Karpas-422 (cell line): Measurements from ENCODE around the gene SAPCD1. TPM values are rescaled to one million over a fixed set of nuclear protein-coding genes. Genes with fewer than 3 reads are reported as not detected.
"Not testable (repeated sequence)": the region's sequence is repeated elsewhere in the genome, so short reads cannot be mapped to it uniquely, and the experiment has no call there.

Source experiments
- DNase-seq: peaks from one replicate; pipeline ENCODE4 v3.0.0-alpha.2; 2015
- H2AFZ ChIP-seq: fragments of 200-600 bp; sonication (generic); 2 replicates; pipeline ENCODE4 v1.6.1; 2014; ENCODE audit warnings: antibody characterized with exemption, low read length, mixed read lengths
- H3K27ac ChIP-seq: fragments of 200-600 bp; sonication (generic); 2 replicates; pipeline ENCODE4 v1.5.1; 2014; ENCODE audit warnings: mild to moderate bottlenecking, low read length, moderate library complexity
- H3K27me3 ChIP-seq: fragments of 200-600 bp; sonication (generic); 2 replicates; pipeline ENCODE4 v1.6.1; 2014; ENCODE audit warnings: low read length, mixed read lengths
- H3K36me3 ChIP-seq: fragments of 200-600 bp; sonication (generic); 2 replicates; pipeline ENCODE4 v1.6.1; 2014; ENCODE audit warnings: low read length, mixed read lengths; ENCODE audit not compliant: insufficient read depth
- H3K4me1 ChIP-seq: fragments of 200-600 bp; sonication (generic); 2 replicates; pipeline ENCODE4 v1.6.1; 2014; ENCODE audit warnings: mild to moderate bottlenecking, low read length, mixed read lengths
- H3K4me2 ChIP-seq: fragments of 200-600 bp; sonication (generic); 2 replicates; pipeline ENCODE4 v1.6.1; 2014; ENCODE audit warnings: low read length, low read depth, mild to moderate bottlenecking; ENCODE audit not compliant: poor library complexity, severe bottlenecking
- H3K4me3 ChIP-seq: fragments of 200-600 bp; sonication (generic); 2 replicates; pipeline ENCODE4 v1.5.1; 2014; ENCODE audit warnings: mild to moderate bottlenecking, antibody characterized with exemption, low read length, mixed read lengths
- H3K79me2 ChIP-seq: fragments of 200-600 bp; sonication (generic); 2 replicates; pipeline ENCODE4 v1.6.1; 2014; ENCODE audit warnings: mild to moderate bottlenecking, low read length, mixed read lengths
- H3K9ac ChIP-seq: fragments of 200-600 bp; sonication (generic); 2 replicates; pipeline ENCODE4 v1.6.0; 2014; ENCODE audit warnings: low read length
- H3K9me2 ChIP-seq: fragments of 200-600 bp; sonication (generic), shearing (Covaris generic); replicated peaks from 2 replicates; pipeline ENCODE4 v1.6.0; 2014; ENCODE audit warnings: mild to moderate bottlenecking, low read length, moderate library complexity; ENCODE audit not compliant: insufficient read depth
- H3K9me3 ChIP-seq: fragments of 300-700, 200-600 bp; sonication (generic); 2 replicates; pipeline ENCODE4 v1.6.1; 2014; ENCODE audit warnings: low read length, mixed read lengths
- H4K20me1 ChIP-seq: fragments of 200-600 bp; sonication (generic); 2 replicates; pipeline ENCODE4 v1.6.1; 2014; ENCODE audit warnings: mild to moderate bottlenecking, antibody characterized with exemption, low read length, low read depth; ENCODE audit not compliant: insufficient read depth
- total RNA-seq: library from RNA; depleted of rRNA; stranded (reverse); fragments of >200 nt; shearing (Covaris generic); gene quantifications from 2 replicates; pipeline ENCODE4 v1.2.3, GENCODE V29; 2014; ENCODE audit warnings: low replicate concordance

Gene SAPCD1
- total RNA-seq, 1 experiment from 2014 or later: 1.8 TPM

DNA sequence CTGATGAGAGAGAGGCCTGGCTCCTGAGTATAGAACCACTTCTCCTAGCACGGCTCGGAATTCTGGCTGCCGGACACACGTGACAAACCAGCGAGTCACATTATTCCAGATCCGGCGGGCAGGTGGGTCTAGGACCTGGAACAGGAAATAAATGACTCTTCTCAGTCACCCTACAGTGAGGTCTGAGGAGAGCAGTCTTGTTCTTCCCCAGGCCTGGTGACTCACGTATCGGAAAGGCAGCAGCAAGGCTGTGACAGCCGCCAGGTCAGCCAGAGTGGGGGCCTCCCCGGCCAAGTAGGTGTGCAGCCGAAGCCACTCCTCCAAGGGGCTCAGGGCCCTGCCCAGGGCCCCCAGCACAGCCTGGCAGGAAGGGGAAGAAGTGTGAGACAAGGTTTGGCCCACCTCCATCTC, 30.3 kb downstream of the SAPCD1 start:
- peaks cover 14% of the 10 kb centered on the region; the same call in 1 of the 2 replicates for H3K36me3 ChIP-seq
- DNase-seq: no peak
- no peak overlapping the region for H2AFZ ChIP-seq

DNA sequence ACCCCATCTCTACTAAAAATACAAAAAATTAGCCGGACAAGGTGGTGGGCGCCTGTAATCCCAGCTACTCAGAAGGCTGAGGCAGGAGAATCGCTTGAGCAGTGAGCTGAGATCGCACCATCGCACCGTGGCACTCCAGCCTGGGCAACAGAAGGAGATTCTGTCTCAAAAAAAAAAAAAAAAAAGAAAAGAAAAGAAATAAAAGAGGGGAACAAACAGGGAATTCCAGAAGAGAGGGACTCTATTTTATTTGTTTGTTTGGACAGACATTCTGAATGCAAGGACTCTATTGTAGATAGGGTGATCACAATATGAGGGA, 31.4 kb downstream of the SAPCD1 start:
- Histone ChIP-seq H3K4me3 (peak overlapping the region; percentile 95), H3K79me2 (peaks cover 38% of the 10 kb centered on the region), H3K9ac (peak overlapping the region; percentile 98), H3K4me1 (peaks cover 43% of the 10 kb centered on the region), H3K4me2 (peak overlapping the region; percentile 80), H3K27ac (peak overlapping the region; percentile 73), H3K36me3 (peaks cover 13% of the 10 kb centered on the region; the same call in 1 of the 2 replicates)
- not testable (repeated sequence) for H4K20me1 ChIP-seq, H3K9me3 ChIP-seq, H3K9me2 ChIP-seq, DNase-seq, H3K27me3 ChIP-seq, H2AFZ ChIP-seq

More for the DNA sequence above, 30.3 kb downstream of the SAPCD1 start:
- no peak overlapping the region for H3K4me3 ChIP-seq
- H3K9me3 ChIP-seq: no peaks in the 10 kb centered on the region
- H3K27ac ChIP-seq: no peak overlapping the region
- H3K9ac ChIP-seq: no peak overlapping the region; the same call in 1 of the 2 replicates
- H3K4me1 ChIP-seq: peaks cover 44% of the 10 kb centered on the region
- H3K79me2 ChIP-seq: peaks cover 38% of the 10 kb centered on the region
- H4K20me1 ChIP-seq: no peaks in the 10 kb centered on the region
- H3K4me2 ChIP-seq: no peak overlapping the region
- H3K9me2 ChIP-seq: no peaks in the 10 kb centered on the region
- H3K27me3 ChIP-seq: no peaks in the 10 kb centered on the region

DNA sequence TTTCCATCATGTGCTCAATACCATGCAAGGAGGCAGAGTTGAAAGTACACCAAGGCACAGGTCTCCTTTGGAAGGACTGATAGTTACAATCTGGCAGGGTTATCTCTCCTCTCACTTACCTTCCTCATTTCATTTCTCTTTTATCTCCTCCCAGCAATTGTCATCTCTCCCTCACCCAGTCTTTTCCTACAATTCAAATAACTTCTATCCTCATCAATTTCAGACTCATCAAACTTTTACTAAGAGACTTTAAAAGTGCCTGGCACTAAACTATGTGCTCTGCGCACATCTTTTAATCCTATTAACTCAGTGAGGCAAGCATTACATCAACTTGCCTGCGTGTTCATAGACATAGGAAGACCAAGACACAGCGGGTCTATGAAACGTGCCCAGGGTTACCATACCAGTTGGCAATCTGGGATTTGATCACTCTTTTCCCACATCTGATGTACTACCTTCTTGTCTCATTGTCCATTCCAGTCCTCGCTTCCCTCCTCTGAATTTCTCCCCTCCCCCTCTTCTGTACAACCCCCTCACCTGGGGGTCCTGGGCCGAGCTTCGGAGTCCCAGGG, 31.9 kb downstream of the SAPCD1 start:
- Histone ChIP-seq H3K4me3 (peak overlapping the region; percentile 95), H3K9me3 (no peaks in the 10 kb centered on the region), H3K9ac (peak overlapping the region; percentile 98), H3K79me2 (peaks cover 33% of the 10 kb centered on the region), H3K36me3 (peaks cover 9% of the 10 kb centered on the region; the same call in 1 of the 2 replicates), H3K9me2 (no peaks in the 10 kb centered on the region), H3K27ac (peak overlapping the region; percentile 73), H2AFZ (0 out of 2 replicates have a peak overlapping the region, but pooled peaks have one; percentile 7), H3K4me2 (peak overlapping the region; percentile 80), H4K20me1 (no peaks in the 10 kb centered on the region), H3K27me3 (no peaks in the 10 kb centered on the region), H3K4me1 (peaks cover 38% of the 10 kb centered on the region)
- peak; percentile 66 for DNase-seq

DNA sequence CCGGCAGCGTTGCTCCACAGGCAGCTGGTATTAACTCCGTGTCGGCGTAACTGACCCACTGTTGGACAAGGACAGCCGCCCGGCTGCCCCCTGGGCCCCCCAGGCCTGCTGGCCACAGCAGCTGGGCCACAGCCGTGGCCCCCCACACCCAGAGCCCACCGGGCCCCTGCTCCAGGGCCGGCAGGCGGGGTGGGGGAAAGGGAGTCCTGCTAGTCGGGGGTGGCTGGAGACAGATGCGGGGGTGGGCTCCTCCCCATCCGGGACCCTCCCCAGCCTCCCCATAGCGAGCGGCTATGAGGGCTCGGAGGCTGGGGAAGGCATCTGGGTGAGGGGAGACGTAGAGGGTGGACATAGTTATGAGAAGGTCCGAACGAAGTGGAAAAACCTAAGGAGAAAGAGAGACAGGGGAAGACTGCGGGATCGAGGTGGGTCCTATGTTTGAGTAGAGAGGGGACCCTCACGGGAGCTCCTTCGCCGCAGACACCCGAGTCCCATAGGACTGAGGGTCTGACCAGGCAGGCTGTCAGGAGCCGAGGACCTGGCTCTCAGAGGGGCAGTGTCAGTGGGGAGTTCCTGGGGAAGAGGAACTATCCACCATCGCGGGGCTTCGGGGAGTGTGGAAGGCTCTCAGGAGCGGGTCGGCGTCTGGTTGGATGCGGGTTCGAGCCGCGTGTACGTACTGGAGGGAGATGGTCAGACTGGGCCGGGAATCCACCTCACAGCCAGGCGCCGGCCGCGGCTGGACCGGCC, 32.6 kb downstream of the SAPCD1 start:
- Histone ChIP-seq H3K36me3 (peaks cover 7% of the 10 kb centered on the region; the same call in 1 of the 2 replicates), H3K9ac (peak overlapping the region; percentile 98), H2AFZ (0 out of 2 replicates have a peak overlapping the region, but pooled peaks have one; percentile 7), H3K4me3 (peak overlapping the region; percentile 95), H3K79me2 (peaks cover 33% of the 10 kb centered on the region), H3K9me2 (no peaks in the 10 kb centered on the region), H3K4me2 (peak overlapping the region; percentile 80), H3K27ac (peak overlapping the region; percentile 73), H3K9me3 (no peaks in the 10 kb centered on the region), H3K27me3 (no peaks in the 10 kb centered on the region), H3K4me1 (peaks cover 33% of the 10 kb centered on the region), H4K20me1 (no peaks in the 10 kb centered on the region)
- no peak for DNase-seq

DNA sequence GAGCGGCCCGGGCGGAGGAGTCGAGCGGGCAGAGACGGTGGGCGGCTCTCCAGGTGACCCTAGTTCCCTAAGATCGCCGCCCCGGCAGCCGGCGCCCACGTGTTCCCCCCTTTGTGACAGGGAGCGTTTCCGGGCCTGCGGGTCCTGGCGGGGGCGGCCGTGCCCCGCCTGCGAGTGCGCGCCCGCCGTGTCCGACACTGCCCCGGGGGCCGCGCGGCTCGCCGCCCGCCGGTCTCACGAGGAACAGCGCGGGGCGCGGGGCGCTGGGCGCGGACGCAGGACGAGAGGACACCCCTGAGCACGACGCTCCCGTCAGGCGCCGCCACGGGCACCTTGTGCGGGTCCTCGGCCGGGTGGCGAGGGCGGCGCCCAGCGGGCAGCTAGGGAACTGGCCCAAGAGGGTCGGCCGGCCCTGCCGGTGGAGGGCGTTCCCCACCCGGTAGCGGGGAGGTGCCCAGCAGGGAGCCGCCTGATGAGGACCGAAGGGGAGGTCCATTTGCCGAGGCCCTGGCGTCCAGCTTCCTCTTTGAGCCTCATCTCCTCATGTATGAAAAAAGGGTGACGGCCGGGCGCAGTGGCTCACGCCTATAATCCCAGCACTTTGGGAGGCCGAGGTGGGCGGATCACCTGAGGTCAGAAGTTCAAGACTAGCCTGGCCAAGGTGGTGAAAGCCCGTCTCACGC, 33.3 kb downstream of the SAPCD1 start, which contains the start of gene VARS1:
VARS1 (minus strand) TSS at position 137 of the 683 bp plus-strand sequence. CDS start 535 bp downstream, outside the sequence.
- Histone ChIP-seq H3K9ac (peak within 1 kb of the TSS; percentile 98), H3K79me2 (peaks cover 30% of the 10 kb centered on the region), H3K4me3 (peak within 1 kb of the TSS; percentile 95), H4K20me1 (no peaks in the 10 kb centered on the region), H3K4me2 (peak within 1 kb of the TSS; percentile 80), H3K36me3 (peaks cover 1% of the 10 kb centered on the region; the same call in 1 of the 2 replicates), H3K9me2 (no peaks in the 10 kb centered on the region), H3K27me3 (no peaks in the 10 kb centered on the region), H3K27ac (peak within 1 kb of the TSS; percentile 73), H2AFZ (peak within 1 kb of the TSS; percentile 61; the same call in 1 of the 2 replicates), H3K4me1 (peaks cover 26% of the 10 kb centered on the region), H3K9me3 (no peaks in the 10 kb centered on the region)
- DNase-seq: peak; percentile 95

DNA sequence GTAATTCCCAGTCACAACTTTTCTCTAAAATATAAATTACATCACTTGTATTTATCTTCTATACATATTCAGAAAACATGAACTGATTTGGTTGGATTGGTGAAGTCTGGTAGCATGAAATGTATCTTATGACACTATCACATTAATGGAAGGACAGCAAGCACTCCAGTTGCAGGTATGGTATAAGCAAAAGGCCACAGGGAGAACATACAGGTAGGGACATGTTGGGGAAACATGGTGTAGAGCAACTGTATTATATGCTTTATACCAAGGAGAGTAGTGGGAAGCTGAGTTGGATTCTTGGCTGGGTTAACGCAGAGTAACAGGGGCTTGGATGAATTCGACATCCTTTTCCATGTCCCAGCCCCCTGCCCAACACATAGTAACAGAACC, 34.5 kb downstream of the SAPCD1 start:
- Histone ChIP-seq H3K36me3 (no peaks in the 10 kb centered on the region; the same call in 1 of the 2 replicates), H3K9me3 (no peaks in the 10 kb centered on the region), H3K79me2 (peaks cover 28% of the 10 kb centered on the region), H3K9ac (no peak overlapping the region), H3K4me3 (no peak overlapping the region), H2AFZ (no peak overlapping the region), H3K4me1 (peaks cover 22% of the 10 kb centered on the region), H3K9me2 (no peaks in the 10 kb centered on the region), H4K20me1 (no peaks in the 10 kb centered on the region), H3K4me2 (no peak overlapping the region), H3K27me3 (no peaks in the 10 kb centered on the region), H3K27ac (no peak overlapping the region)
- DNase-seq: no peak

DNA sequence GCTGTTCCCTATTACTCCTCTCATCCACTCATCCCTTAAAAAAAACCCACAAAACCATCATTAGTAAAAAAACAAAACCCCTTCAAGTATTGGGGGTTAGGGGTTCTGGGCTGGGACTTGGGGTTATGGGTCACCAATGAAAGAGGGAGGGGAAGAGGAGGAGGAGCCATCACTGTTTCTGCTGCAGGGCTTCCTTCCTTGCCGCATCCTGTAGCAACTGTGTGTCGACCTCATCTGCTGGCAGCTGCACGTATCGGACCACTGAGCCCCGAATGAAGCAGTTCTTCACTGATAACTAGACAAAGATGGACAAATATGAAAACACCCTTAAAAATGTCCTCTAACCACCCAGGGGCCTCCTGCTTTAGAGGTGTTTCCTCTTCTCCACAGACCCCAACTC, 35.1 kb downstream of the SAPCD1 start:
- Histone ChIP-seq H3K27me3 (no peaks in the 10 kb centered on the region), H3K79me2 (peaks cover 27% of the 10 kb centered on the region), H3K36me3 (no peaks in the 10 kb centered on the region; the same call in 1 of the 2 replicates), H3K9me2 (no peaks in the 10 kb centered on the region), H3K4me2 (no peak overlapping the region), H3K4me1 (peaks cover 21% of the 10 kb centered on the region), H2AFZ (no peak overlapping the region), H3K9ac (no peak overlapping the region), H3K27ac (no peak overlapping the region), H3K4me3 (no peak overlapping the region), H4K20me1 (no peaks in the 10 kb centered on the region), H3K9me3 (no peaks in the 10 kb centered on the region)
- DNase-seq: no peak

DNA sequence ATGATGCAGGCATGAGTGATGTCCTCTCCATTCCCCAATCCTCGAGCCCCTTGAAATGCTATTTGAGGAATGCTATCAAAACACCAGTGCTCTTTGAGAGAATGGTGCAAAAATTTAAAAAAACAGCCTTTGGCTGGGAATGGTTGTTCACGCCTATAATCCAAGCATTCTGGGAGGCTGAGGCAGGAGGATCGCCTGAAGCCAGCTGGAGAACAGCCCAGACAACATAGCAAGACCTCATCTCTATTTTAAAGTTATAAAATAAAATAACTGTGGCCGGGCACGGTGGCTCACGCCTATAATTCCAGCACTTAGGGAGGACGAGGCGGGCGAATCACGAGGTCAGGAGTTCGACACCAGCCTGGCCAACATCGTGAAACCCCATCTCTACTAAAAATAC, 37.3 kb downstream of the SAPCD1 start:
- no peak for DNase-seq
- H3K9ac ChIP-seq: no peak overlapping the region
- no peak overlapping the region for H3K4me2 ChIP-seq
- H3K9me3 ChIP-seq: no peaks in the 10 kb centered on the region
- peaks cover 3% of the 10 kb centered on the region; the same call in 1 of the 2 replicates for H3K36me3 ChIP-seq
- peaks cover 5% of the 10 kb centered on the region for H3K4me1 ChIP-seq
- H4K20me1 ChIP-seq: no peaks in the 10 kb centered on the region
- no peak overlapping the region for H3K4me3 ChIP-seq
- no peaks in the 10 kb centered on the region for H3K27me3 ChIP-seq
- H3K79me2 ChIP-seq: peaks cover 19% of the 10 kb centered on the region
- no peak overlapping the region for H2AFZ ChIP-seq
- no peak overlapping the region for H3K27ac ChIP-seq
- H3K9me2 ChIP-seq: no peaks in the 10 kb centered on the region
